HG02981 (cell line): ENCODE data around the gene SMG6.
"Not testable (repeated sequence)": the region's sequence is repeated elsewhere in the genome, so short reads cannot be mapped to it uniquely, and the experiment has no call there.

ENCODE experiments used
- ATAC-seq: cut with Tn5 transposase; IDR thresholded peaks from one replicate; pipeline ENCODE4 v1.9.1; 2021; ENCODE audit warnings: mild to moderate bottlenecking, moderate library complexity; ENCODE audit not compliant: unreplicated experiment

Gene SMG6

GRCh38 chr17:2303204-2304188 lies at the start of gene SMG6, which contains the start of gene SRR:
TSS of gene SMG6 (minus strand) at chr17:2303785. CDS start at chr17:2303720, 65 bp downstream.
TSS of gene SRR (plus strand) at chr17:2303950. CDS start at chr17:2315561, 11,611 bp downstream.
- peak; percentile 73 for ATAC-seq

- ATAC-seq: no peak
Observed at GRCh38 chr17:2351269-2351668, 47.7 kb upstream of the SMG6 start.

- no peak for ATAC-seq
Observed at GRCh38 chr17:2347805-2348685, 44.5 kb upstream of the SMG6 start.

- ATAC-seq: no peak
Observed at GRCh38 chr17:2346475-2346874, 42.9 kb upstream of the SMG6 start.

GRCh38 chr17:2344528-2344927 lies 40.9 kb upstream of the SMG6 start:
- no peak for ATAC-seq

- no peak for ATAC-seq
Observed at GRCh38 chr17:2343421-2343820, 39.8 kb upstream of the SMG6 start.

GRCh38 chr17:2338315-2338657 lies 34.7 kb upstream of the SMG6 start:
- ATAC-seq: no peak

GRCh38 chr17:2337544-2338314 lies 34.1 kb upstream of the SMG6 start:
- no peak for ATAC-seq

- no peak for ATAC-seq
Observed at GRCh38 chr17:2336852-2337543, 33.4 kb upstream of the SMG6 start, which contains the start of gene SGSM2. TSS of gene SGSM2 (plus strand) at chr17:2337501. CDS start at chr17:2337689, 188 bp downstream.

- ATAC-seq: peak; percentile 83
Observed at GRCh38 chr17:2336215-2336851, 32.7 kb upstream of the SMG6 start, which contains the start of gene TSR1. TSS of gene TSR1 (minus strand) at chr17:2336457. CDS start at chr17:2336427, 30 bp downstream.

GRCh38 chr17:2335726-2336214 lies 32.2 kb upstream of the SMG6 start:
- ATAC-seq: no peak

- no peak for ATAC-seq
Observed at GRCh38 chr17:2331303-2331702, 27.7 kb upstream of the SMG6 start.

GRCh38 chr17:2323629-2324314 lies 20.2 kb upstream of the SMG6 start:
- no peak for ATAC-seq

- no peak for ATAC-seq
Observed at GRCh38 chr17:2321399-2321798, 17.8 kb upstream of the SMG6 start.

- no peak for ATAC-seq
Observed at GRCh38 chr17:2319051-2319450, 15.5 kb upstream of the SMG6 start.

- no peak for ATAC-seq
Observed at GRCh38 chr17:2317796-2318195, 14.2 kb upstream of the SMG6 start.

- ATAC-seq: not testable (repeated sequence)
Observed at GRCh38 chr17:2316916-2317205, 13.3 kb upstream of the SMG6 start.

GRCh38 chr17:2312736-2313135 lies 9.2 kb upstream of the SMG6 start:
- ATAC-seq: no peak
